ENCODE results near the gene C16orf89. TPM values are rescaled to one million over a fixed set of nuclear protein-coding genes. Genes with fewer than 3 reads are reported as not detected.
"Not testable (repeated sequence)": the region's sequence is repeated elsewhere in the genome, so short reads cannot be mapped to it uniquely, and the experiment has no call there.

The C16orf89 gene
- polyA plus RNA-seq, 1 donor (not counting 4 experiments of a cell fraction or from before 2014, with no cell fraction given) = not detected

GRCh38 chr16:5088936-5089335 is 23.2 kb upstream of the C16orf89 start:
- H3K9me1 ChIP-seq (ENCODE audit: control insufficient read depth, extremely low read depth, insufficient read depth, low read length); H3K36me3 ChIP-seq (ENCODE audit: control insufficient read depth in 2 of 2, extremely low read depth in 1 of 2, insufficient read depth in 2 of 2, low read length in 2 of 2); H3K27ac ChIP-seq (ENCODE audit: control insufficient read depth, insufficient read depth, low read length); H3K27me3 ChIP-seq (ENCODE audit: control insufficient read depth, extremely low read depth, insufficient read depth, low read length); H3K9me3 ChIP-seq (ENCODE audit: control insufficient read depth, low read depth, low read length); H4K20me1 ChIP-seq (ENCODE audit: control insufficient read depth, extremely low read depth, insufficient read depth, low read length); H3K4me3 ChIP-seq (ENCODE audit: control insufficient read depth in 2 of 3, extremely low read depth in 1 of 3, insufficient read depth in 2 of 3, low read depth in 1 of 3, low read length in 3 of 3); H3K4me1 ChIP-seq (ENCODE audit: control insufficient read depth, extremely low read depth, insufficient read depth, low read length); FAIRE-seq; dilution Hi-C loops (cut with MboI; ENCODE audit: extremely low pct_ligation_motif_present, low sequenced_read_pairs); H2AFZ ChIP-seq (ENCODE audit: control insufficient read depth, low read length); H3K79me2 ChIP-seq (ENCODE audit: control insufficient read depth, insufficient read depth, low read length); DNase-seq (ENCODE audit: low read depth, low spot score); H3K4me2 ChIP-seq (ENCODE audit: control insufficient read depth, extremely low read depth, insufficient read depth, low read depth, low read length); H3K9ac ChIP-seq (ENCODE audit: control insufficient read depth, extremely low read depth, insufficient read depth, low read length): not testable (repeated sequence)

GRCh38 chr16:5088086-5088790 is 22.5 kb upstream of the C16orf89 start:
- H3K9ac ChIP-seq (ENCODE audit: control insufficient read depth, extremely low read depth, insufficient read depth, low read length); H3K9me1 ChIP-seq (ENCODE audit: control insufficient read depth, extremely low read depth, insufficient read depth, low read length); H3K27me3 ChIP-seq (ENCODE audit: control insufficient read depth, extremely low read depth, insufficient read depth, low read length); H3K36me3 ChIP-seq (ENCODE audit: control insufficient read depth in 2 of 2, extremely low read depth in 1 of 2, insufficient read depth in 2 of 2, low read length in 2 of 2); dilution Hi-C loops (cut with MboI; ENCODE audit: extremely low pct_ligation_motif_present, low sequenced_read_pairs); H3K79me2 ChIP-seq (ENCODE audit: control insufficient read depth, insufficient read depth, low read length); H3K9me3 ChIP-seq (ENCODE audit: control insufficient read depth, low read depth, low read length); H4K20me1 ChIP-seq (ENCODE audit: control insufficient read depth, extremely low read depth, insufficient read depth, low read length); DNase-seq (ENCODE audit: low read depth, low spot score); FAIRE-seq; H3K4me1 ChIP-seq (ENCODE audit: control insufficient read depth, extremely low read depth, insufficient read depth, low read length); H2AFZ ChIP-seq (ENCODE audit: control insufficient read depth, low read length); H3K27ac ChIP-seq (ENCODE audit: control insufficient read depth, insufficient read depth, low read length); H3K4me3 ChIP-seq (ENCODE audit: control insufficient read depth in 2 of 3, extremely low read depth in 1 of 3, insufficient read depth in 2 of 3, low read depth in 1 of 3, low read length in 3 of 3); H3K4me2 ChIP-seq (ENCODE audit: control insufficient read depth, extremely low read depth, insufficient read depth, low read depth, low read length): not testable (repeated sequence)

GRCh38 chr16:5085716-5086115 is 20.0 kb upstream of the C16orf89 start:
- H3K79me2 ChIP-seq (ENCODE audit: control insufficient read depth, insufficient read depth, low read length); H3K9me1 ChIP-seq (ENCODE audit: control insufficient read depth, extremely low read depth, insufficient read depth, low read length); H3K9ac ChIP-seq (ENCODE audit: control insufficient read depth, extremely low read depth, insufficient read depth, low read length); H2AFZ ChIP-seq (ENCODE audit: control insufficient read depth, low read length); H3K27me3 ChIP-seq (ENCODE audit: control insufficient read depth, extremely low read depth, insufficient read depth, low read length); H4K20me1 ChIP-seq (ENCODE audit: control insufficient read depth, extremely low read depth, insufficient read depth, low read length); FAIRE-seq; H3K4me1 ChIP-seq (ENCODE audit: control insufficient read depth, extremely low read depth, insufficient read depth, low read length); H3K4me3 ChIP-seq (ENCODE audit: control insufficient read depth in 2 of 3, extremely low read depth in 1 of 3, insufficient read depth in 2 of 3, low read depth in 1 of 3, low read length in 3 of 3); H3K4me2 ChIP-seq (ENCODE audit: control insufficient read depth, extremely low read depth, insufficient read depth, low read depth, low read length); dilution Hi-C loops (cut with MboI; ENCODE audit: extremely low pct_ligation_motif_present, low sequenced_read_pairs); H3K27ac ChIP-seq (ENCODE audit: control insufficient read depth, insufficient read depth, low read length); H3K9me3 ChIP-seq (ENCODE audit: control insufficient read depth, low read depth, low read length); DNase-seq (ENCODE audit: low read depth, low spot score): not testable (repeated sequence)
- peaks cover 4 to 13% of the 10 kb centered on the region in 2 experiments for H3K36me3 ChIP-seq (ENCODE audit: control insufficient read depth in 2 of 2, extremely low read depth in 1 of 2, insufficient read depth in 2 of 2, low read length in 2 of 2)
